Thyroid gland (tissue), 4 donors: Measurements from ENCODE around the gene RHPN2.

Experiments
- POLR2A ChIP-seq, 2 donors: fragments of 450-650 bp; IDR thresholded peaks; one replicate each; pipeline ENCODE4 v1.6.1; 2017; ENCODE audit warnings: antibody characterized with exemption in 2 of 2, mild to moderate bottlenecking in 2 of 2, moderate library complexity in 1 of 2
- TF ChIP-seq, protein P1 (sequence below), 6 experiments: fragments of 200-600 bp in 3 of 6; fragments of 450-650 bp in 3 of 6; sonication (generic) in 3 of 6; IDR thresholded peaks; one replicate each; pipeline ENCODE4 v1.5.1; 2016 to 2019; ENCODE audit warnings: antibody characterized with exemption in 6 of 6, mild to moderate bottlenecking in 2 of 6, inconsistent platforms in 1 of 6, moderate library complexity in 1 of 6

GRCh38 chr19:33060586-33060985 lies 4.1 kb downstream of the RHPN2 start:
- TF ChIP-seq, protein P1, sequence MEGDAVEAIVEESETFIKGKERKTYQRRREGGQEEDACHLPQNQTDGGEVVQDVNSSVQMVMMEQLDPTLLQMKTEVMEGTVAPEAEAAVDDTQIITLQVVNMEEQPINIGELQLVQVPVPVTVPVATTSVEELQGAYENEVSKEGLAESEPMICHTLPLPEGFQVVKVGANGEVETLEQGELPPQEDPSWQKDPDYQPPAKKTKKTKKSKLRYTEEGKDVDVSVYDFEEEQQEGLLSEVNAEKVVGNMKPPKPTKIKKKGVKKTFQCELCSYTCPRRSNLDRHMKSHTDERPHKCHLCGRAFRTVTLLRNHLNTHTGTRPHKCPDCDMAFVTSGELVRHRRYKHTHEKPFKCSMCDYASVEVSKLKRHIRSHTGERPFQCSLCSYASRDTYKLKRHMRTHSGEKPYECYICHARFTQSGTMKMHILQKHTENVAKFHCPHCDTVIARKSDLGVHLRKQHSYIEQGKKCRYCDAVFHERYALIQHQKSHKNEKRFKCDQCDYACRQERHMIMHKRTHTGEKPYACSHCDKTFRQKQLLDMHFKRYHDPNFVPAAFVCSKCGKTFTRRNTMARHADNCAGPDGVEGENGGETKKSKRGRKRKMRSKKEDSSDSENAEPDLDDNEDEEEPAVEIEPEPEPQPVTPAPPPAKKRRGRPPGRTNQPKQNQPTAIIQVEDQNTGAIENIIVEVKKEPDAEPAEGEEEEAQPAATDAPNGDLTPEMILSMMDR (IDR thresholded peaks at IDR 0.05): no peak
- no peak for TF ChIP-seq POLR2A (IDR thresholded peaks at IDR 0.05)
